ENCODE data around the gene EGFR.
A peak's percentile ranks its signal among the peaks of the same experiment; 100 is the strongest.

The EGFR gene

GRCh38 chr7:55036950-55037736, 18.3 kb downstream of the EGFR start:
- no peak for DNase-seq

GRCh38 chr7:55043691-55044370, 25.0 kb downstream of the EGFR start:
- DNase-seq = no peak

- no peak for DNase-seq
Measured at GRCh38 chr7:55044371-55044717, 25.5 kb downstream of the EGFR start.

- DNase-seq = no peak
Measured at GRCh38 chr7:55044791-55045190, 26.0 kb downstream of the EGFR start.

GRCh38 chr7:55046582-55047342, 27.9 kb downstream of the EGFR start:
- DNase-seq = no peak

GRCh38 chr7:55048221-55048859, 29.5 kb downstream of the EGFR start:
- peak; percentile 28 for DNase-seq

GRCh38 chr7:55050281-55050680, 31.5 kb downstream of the EGFR start:
- peak; percentile 18 for DNase-seq

- DNase-seq = no peak
Measured at GRCh38 chr7:55052081-55052480, 33.3 kb downstream of the EGFR start.

GRCh38 chr7:55052741-55053427, 34.1 kb downstream of the EGFR start:
- no peak for DNase-seq

GRCh38 chr7:55053651-55054571, 35.1 kb downstream of the EGFR start:
- DNase-seq = peak; percentile 16

GRCh38 chr7:55054758-55055157, 35.9 kb downstream of the EGFR start:
- no peak for DNase-seq

- no peak for DNase-seq
Measured at GRCh38 chr7:55055479-55055878, 36.7 kb downstream of the EGFR start.

GRCh38 chr7:55056068-55056467, 37.3 kb downstream of the EGFR start:
- DNase-seq = no peak

- no peak for DNase-seq
Measured at GRCh38 chr7:55056577-55057480, 38.0 kb downstream of the EGFR start.

GRCh38 chr7:55058314-55058713, 39.5 kb downstream of the EGFR start:
- DNase-seq = no peak

GRCh38 chr7:55059021-55059420, 40.2 kb downstream of the EGFR start:
- no peak for DNase-seq

GRCh38 chr7:55060085-55060484, 41.3 kb downstream of the EGFR start:
- no peak for DNase-seq

- no peak for DNase-seq
Measured at GRCh38 chr7:55060636-55061022, 41.8 kb downstream of the EGFR start.

GRCh38 chr7:55061726-55062499, 43.1 kb downstream of the EGFR start:
- no peak for DNase-seq

GRCh38 chr7:55063061-55063460, 44.2 kb downstream of the EGFR start:
- DNase-seq = no peak

Data from midbrain (tissue), 1 donor.